Measurements from ENCODE around the gene PHYKPL. TPM values are rescaled to one million over a fixed set of nuclear protein-coding genes. Genes with fewer than 3 reads are reported as not detected.

Gene PHYKPL
- total RNA-seq, 1 experiment from 2014 or later, result 43.2 TPM

- Histone ChIP-seq H3K9me3 (ENCODE audit: control insufficient read depth, insufficient read depth, low read depth, low read length) (no peaks in the 10 kb centered on the region), H3K4me1 (ENCODE audit: control insufficient read depth, insufficient read depth, low read length) (no peaks in the 10 kb centered on the region), H3K27me3 (ENCODE audit: control insufficient read depth, insufficient read depth, low read length) (no peaks in the 10 kb centered on the region), H3K36me3 (ENCODE audit: control insufficient read depth, insufficient read depth, low read length) (no peaks in the 10 kb centered on the region), H3K27ac (ENCODE audit: low read length) (no peak overlapping the region), H3K4me3 (ENCODE audit: low read depth in 2 of 2, low read length in 2 of 2) (no peak overlapping the region)
- CTCF ChIA-PET, result no interaction called here
- BruUV-seq (replicated peaks), result no TSS peak
- TF ChIP-seq POLR2AphosphoS5 (IDR thresholded peaks at IDR 0.05; ENCODE audit: low read depth, low read length), result no peak
- TF ChIP-seq REST (IDR thresholded peaks at IDR 0.05; ENCODE audit: insufficient read depth in 1 of 2, low read depth in 2 of 2, low read length in 1 of 2), result no peak
- in situ Hi-C loops (cut with HindIII; ENCODE audit: low pct_unique_long_range_greater_than_20kb, low sequenced_read_pairs) (no loop called here), intact Hi-C loops (cut with micrococcal nuclease; ENCODE audit: unreplicated experiment) (no loop called here)
- POLR2A ChIA-PET, result no interaction called here
- no peak for DNase-seq (ENCODE audit: low read depth, low spot score)
- no peak for ATAC-seq
Measured at GRCh38 chr5:178271231-178271630, 38.6 kb upstream of the PHYKPL start.

GRCh38 chr5:178269499-178269898 is 36.9 kb upstream of the PHYKPL start:
- ChIA-PET POLR2A (no interaction called here), CTCF (no interaction called here)
- H3K27me3 ChIP-seq (ENCODE audit: control insufficient read depth, insufficient read depth, low read length), result no peaks in the 10 kb centered on the region
- H3K4me1 ChIP-seq (ENCODE audit: control insufficient read depth, insufficient read depth, low read length), result no peaks in the 10 kb centered on the region
- ATAC-seq, result no peak
- BruUV-seq (replicated peaks), result no TSS peak
- TF ChIP-seq TCF7L2 (IDR thresholded peaks at IDR 0.05; ENCODE audit: low read depth, low read length), result no peak
- TF ChIP-seq REST (IDR thresholded peaks at IDR 0.05; ENCODE audit: insufficient read depth in 1 of 2, low read depth in 2 of 2, low read length in 1 of 2), result no peak
- no peak for TF ChIP-seq CTCF (IDR thresholded peaks at IDR 0.05)
- TF ChIP-seq SIN3A (IDR thresholded peaks at IDR 0.05; ENCODE audit: borderline replicate concordance, insufficient read depth, low read depth, low read length), result no peak
- TF ChIP-seq POLR2AphosphoS5 (IDR thresholded peaks at IDR 0.05; ENCODE audit: low read depth, low read length), result no peak
- no peak for DNase-seq (ENCODE audit: low read depth, low spot score)
- H3K9me3 ChIP-seq (ENCODE audit: control insufficient read depth, insufficient read depth, low read depth, low read length), result no peaks in the 10 kb centered on the region
- intact Hi-C loops (cut with micrococcal nuclease; ENCODE audit: unreplicated experiment), result no loop called here
- H3K36me3 ChIP-seq (ENCODE audit: control insufficient read depth, insufficient read depth, low read length), result no peaks in the 10 kb centered on the region
- in situ Hi-C loops (cut with HindIII; ENCODE audit: low pct_unique_long_range_greater_than_20kb, low sequenced_read_pairs), result no loop called here
- H3K4me3 ChIP-seq (ENCODE audit: low read depth in 2 of 2, low read length in 2 of 2), result no peak overlapping the region
- H3K27ac ChIP-seq (ENCODE audit: low read length), result no peak overlapping the region
